HEK293 (cell line): ENCODE results near the gene EPB41L2.

Experiments used
- CTCF ChIA-PET: fragments of 350-600 bp; formaldehyde crosslinking; extraction: SDS; loops from one replicate; lab custom pipeline; 2021; ENCODE audit warnings: antibody characterized with exemption; lab: Yijun Ruan, JAX
- POLR2A ChIA-PET: fragments of 300-600 bp; formaldehyde crosslinking; extraction: SDS; loops from one replicate; lab custom pipeline; 2020; ENCODE audit warnings: antibody characterized with exemption, inconsistent platforms; lab: Yijun Ruan, JAX
- H3K27ac ChIP-seq: fragments of 200-500 bp; sonication (Bioruptor generic); 2 replicates; pipeline ENCODE4 v1.5.1; 2014; ENCODE audit warnings: low read depth, low read length, control low read depth, inconsistent platforms; ENCODE audit errors: extremely low read depth
- H3K36me3 ChIP-seq, 2 experiments: fragments of 200-500 bp in 1 of 2; sonication (Bioruptor generic) in 1 of 2; 1 replicate in 1 of 2; 2 replicates in 1 of 2; pipeline ENCODE4 v1.5.1; 2014 to 2017; ENCODE audit warnings: inconsistent platforms in 2 of 2, low read length in 2 of 2; ENCODE audit not compliant: control insufficient read depth in 2 of 2, insufficient read depth in 1 of 2
- H3K4me1 ChIP-seq: fragments of 200-500 bp; sonication (Bioruptor generic); 2 replicates; pipeline ENCODE4 v1.5.1; 2014; ENCODE audit warnings: mild to moderate bottlenecking, low read length, inconsistent platforms; ENCODE audit not compliant: control insufficient read depth, insufficient read depth
- H3K4me3 ChIP-seq: 2 replicates; pipeline ENCODE4 v1.5.1; 2011; ENCODE audit warnings: low read depth, mild to moderate bottlenecking, control low read depth, low read length, moderate library complexity
- H3K9me3 ChIP-seq: fragments of 200-500 bp; sonication (Bioruptor generic); 2 replicates; pipeline ENCODE4 v1.5.1; 2014; ENCODE audit warnings: low read depth, low read length, inconsistent platforms; ENCODE audit not compliant: control insufficient read depth, insufficient read depth
- BCL11A ChIP-seq: fragments of 450-650 bp; formaldehyde crosslinking; IDR thresholded peaks from 2 replicates; pipeline ENCODE4 v1.5.1; 2016; ENCODE audit warnings: low read depth, missing biosample characterization, missing genetic modification characterization
- ELK4 ChIP-seq: IDR thresholded peaks from 2 replicates; pipeline ENCODE4 v1.6.1; 2011; ENCODE audit warnings: mild to moderate bottlenecking, low read depth, low read length, borderline replicate concordance
- KLF1 ChIP-seq: fragments of 450-650 bp; formaldehyde crosslinking; IDR thresholded peaks from 2 replicates; pipeline ENCODE4 v1.5.1; 2016; ENCODE audit warnings: missing biosample characterization, missing genetic modification characterization
- PATZ1 ChIP-seq: fragments of 450-650 bp; formaldehyde crosslinking; IDR thresholded peaks from 2 replicates; pipeline ENCODE4 v1.5.1; 2016; ENCODE audit warnings: missing biosample characterization, missing genetic modification characterization
- PRDM6 ChIP-seq: fragments of 450-650 bp; formaldehyde crosslinking; IDR thresholded peaks from 2 replicates; pipeline ENCODE4 v1.5.1; 2017; ENCODE audit warnings: missing biosample characterization, missing genetic modification characterization
- REST ChIP-seq: fragments of 450-650 bp; formaldehyde crosslinking; IDR thresholded peaks from 2 replicates; pipeline ENCODE4 v1.5.1; 2016; ENCODE audit warnings: missing biosample characterization, missing genetic modification characterization
- ZFHX2 ChIP-seq: fragments of 450-650 bp; formaldehyde crosslinking; conservative IDR thresholded peaks from 2 replicates; pipeline ENCODE4 v1.5.1; 2016; ENCODE audit warnings: missing biosample characterization, missing genetic modification characterization
- ZNF274 ChIP-seq, 2 experiments: fragments of 200-500 bp in 1 of 2; fragments of 450-650 bp in 1 of 2; sonication (Bioruptor generic) in 1 of 2; formaldehyde crosslinking in 1 of 2; IDR thresholded peaks; 2 replicates each; pipeline versions ENCODE4 v1.5.1 to v1.6.1; 2014 to 2016; ENCODE audit warnings: borderline replicate concordance in 1 of 2, inconsistent platforms in 1 of 2, low read length in 1 of 2, missing biosample characterization in 1 of 2, missing genetic modification characterization in 1 of 2
- ZNF350 ChIP-seq: fragments of 450-650 bp; formaldehyde crosslinking; IDR thresholded peaks from 2 replicates; pipeline ENCODE4 v1.5.0; 2017; ENCODE audit warnings: missing biosample characterization, mild to moderate bottlenecking, missing genetic modification characterization
- ZNF521 ChIP-seq: fragments of 450-650 bp; formaldehyde crosslinking; IDR thresholded peaks from 2 replicates; pipeline ENCODE4 v1.5.1; 2017; ENCODE audit warnings: missing biosample characterization, mild to moderate bottlenecking, missing genetic modification characterization
- ZNF555 ChIP-seq: fragments of 450-650 bp; formaldehyde crosslinking; conservative IDR thresholded peaks from 2 replicates; pipeline ENCODE4 v1.5.1; 2017; ENCODE audit warnings: missing biosample characterization, mild to moderate bottlenecking, missing genetic modification characterization, inconsistent platforms
- ZSCAN5A ChIP-seq: fragments of 450-650 bp; formaldehyde crosslinking; IDR thresholded peaks from 2 replicates; pipeline ENCODE4 v1.5.1; 2016; ENCODE audit warnings: missing biosample characterization, missing genetic modification characterization

Gene EPB41L2

GRCh38 chr6:130969791-130970491 is 93.1 kb downstream of the EPB41L2 start (continued):
- TF ChIP-seq PRDM6 (tag by site-specific recombination) (peak; percentile 79), ZNF521 (no peak), ZNF274 (IDR thresholded peaks at IDR 0.05; ENCODE audit: low read length) (no peak), ZNF274 (tag by site-specific recombination; IDR thresholded peaks at IDR 0.05; ENCODE audit: borderline replicate concordance) (no peak), ZFHX2 (no peak), BCL11A (no peak), ZSCAN5A (tag by site-specific recombination) (no peak)
- TF ChIP-seq, all 188 proteins: peak for 4

GRCh38 chr6:130969166-130969565 is 93.9 kb downstream of the EPB41L2 start:
- ChIA-PET POLR2A (no interaction called here), CTCF (interaction anchor here (0.7 kb wide), 1 partner anchor 8 kb away, joined by 3 read pairs; no protein-coding TSS in a partner anchor)
- peaks cover 27% of the 10 kb centered on the region for H3K4me1 ChIP-seq
- no peak for TF ChIP-seq KLF1 (tag by site-specific recombination)
- TF ChIP-seq PATZ1 (tag by site-specific recombination) = no peak
- no peak for TF ChIP-seq REST (tag by site-specific recombination)
- TF ChIP-seq ZNF555 = no peak
- TF ChIP-seq ELK4 = no peak
- TF ChIP-seq ZNF350 (tag by site-specific recombination) = no peak
- no peaks in the 10 kb centered on the region for H3K36me3 ChIP-seq
- no peak overlapping the region for H3K27ac ChIP-seq
- H3K4me3 ChIP-seq = no peak overlapping the region
- H3K9me3 ChIP-seq = no peaks in the 10 kb centered on the region
